ENCODE measurements around the gene YES1.

DNA sequence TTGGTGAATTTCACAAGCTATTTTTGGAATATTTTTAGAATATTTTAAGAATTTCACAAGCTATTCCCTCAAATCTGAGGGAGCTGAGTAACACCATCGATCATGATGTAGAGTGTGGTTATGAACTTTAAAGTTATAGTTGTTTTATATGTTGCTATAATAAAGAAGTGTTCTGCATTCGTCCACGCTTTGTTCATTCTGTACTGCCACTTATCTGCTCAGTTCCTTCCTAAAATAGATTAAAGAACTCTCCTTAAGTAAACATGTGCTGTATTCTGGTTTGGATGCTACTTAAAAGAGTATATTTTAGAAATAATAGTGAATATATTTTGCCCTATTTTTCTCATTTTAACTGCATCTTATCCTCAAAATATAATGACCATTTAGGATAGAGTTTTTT is 138.7 kb downstream of the YES1 start:
- no peak for TF ChIP-seq POLR2AphosphoS5 (IDR thresholded peaks at IDR 0.05; ENCODE audit: insufficient read depth, low read depth, low read length)
- TF ChIP-seq, protein P1, sequence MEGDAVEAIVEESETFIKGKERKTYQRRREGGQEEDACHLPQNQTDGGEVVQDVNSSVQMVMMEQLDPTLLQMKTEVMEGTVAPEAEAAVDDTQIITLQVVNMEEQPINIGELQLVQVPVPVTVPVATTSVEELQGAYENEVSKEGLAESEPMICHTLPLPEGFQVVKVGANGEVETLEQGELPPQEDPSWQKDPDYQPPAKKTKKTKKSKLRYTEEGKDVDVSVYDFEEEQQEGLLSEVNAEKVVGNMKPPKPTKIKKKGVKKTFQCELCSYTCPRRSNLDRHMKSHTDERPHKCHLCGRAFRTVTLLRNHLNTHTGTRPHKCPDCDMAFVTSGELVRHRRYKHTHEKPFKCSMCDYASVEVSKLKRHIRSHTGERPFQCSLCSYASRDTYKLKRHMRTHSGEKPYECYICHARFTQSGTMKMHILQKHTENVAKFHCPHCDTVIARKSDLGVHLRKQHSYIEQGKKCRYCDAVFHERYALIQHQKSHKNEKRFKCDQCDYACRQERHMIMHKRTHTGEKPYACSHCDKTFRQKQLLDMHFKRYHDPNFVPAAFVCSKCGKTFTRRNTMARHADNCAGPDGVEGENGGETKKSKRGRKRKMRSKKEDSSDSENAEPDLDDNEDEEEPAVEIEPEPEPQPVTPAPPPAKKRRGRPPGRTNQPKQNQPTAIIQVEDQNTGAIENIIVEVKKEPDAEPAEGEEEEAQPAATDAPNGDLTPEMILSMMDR (IDR thresholded peaks at IDR 0.05; ENCODE audit: extremely low read depth in 1 of 2, insufficient read depth in 1 of 2, low read depth in 1 of 2, low read length in 2 of 2), result no peak
- no peak for TF ChIP-seq EZH2 (IDR thresholded peaks at IDR 0.05; ENCODE audit: borderline replicate concordance, low read depth, low read length, severe bottlenecking)

Data from endothelial cell of umbilical vein (primary cell).